ENCODE results near the gene ITGA2.

- no peak for TF ChIP-seq CTCF (IDR thresholded peaks at IDR 0.05)
- TF ChIP-seq POLR2A (IDR thresholded peaks at IDR 0.05), result no peak
These were observed 41.9 kb upstream of the ITGA2 start for GRCh38 chr5:52947208-52947607.

Data from Peyer's patch (tissue), 4 donors.